C1 segment of cervical spinal cord (tissue), 14 donors: ENCODE data around the gene MS4A7.
A peak's percentile ranks its signal among the peaks of the same experiment; 100 is the strongest.

Experiments
- DNase-seq, 14 donors: peaks; one replicate each; lab custom pipeline; 2025; lab: John Stamatoyannopoulos, UW

Gene MS4A7

GRCh38 chr11:60370811-60371298 is 7.5 kb upstream of the MS4A7 start:
- DNase-seq, result no peak

DNA sequence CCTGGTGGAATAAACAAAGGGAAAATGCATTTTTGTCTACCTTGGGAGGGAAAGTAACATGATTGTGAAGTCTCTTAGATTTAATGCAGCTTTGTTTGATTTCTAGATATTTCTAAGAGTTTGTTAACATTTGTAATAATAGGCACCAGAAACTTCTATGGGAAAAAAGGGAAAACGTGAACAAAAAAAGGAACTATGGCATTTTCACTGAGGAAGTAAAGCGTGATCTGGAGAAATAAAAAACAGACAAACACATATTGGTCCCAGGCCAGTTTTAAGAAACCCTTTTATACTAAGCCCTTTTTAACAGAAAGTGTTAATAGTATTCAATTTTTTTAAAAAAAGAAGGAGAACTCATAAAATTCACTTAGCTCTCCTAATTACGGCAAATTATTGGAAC is 6.9 kb upstream of the MS4A7 start:
- DNase-seq, result no peak

- DNase-seq, result no peak
These were observed 6.5 kb upstream of the MS4A7 start for GRCh38 chr11:60371854-60372253.

DNA sequence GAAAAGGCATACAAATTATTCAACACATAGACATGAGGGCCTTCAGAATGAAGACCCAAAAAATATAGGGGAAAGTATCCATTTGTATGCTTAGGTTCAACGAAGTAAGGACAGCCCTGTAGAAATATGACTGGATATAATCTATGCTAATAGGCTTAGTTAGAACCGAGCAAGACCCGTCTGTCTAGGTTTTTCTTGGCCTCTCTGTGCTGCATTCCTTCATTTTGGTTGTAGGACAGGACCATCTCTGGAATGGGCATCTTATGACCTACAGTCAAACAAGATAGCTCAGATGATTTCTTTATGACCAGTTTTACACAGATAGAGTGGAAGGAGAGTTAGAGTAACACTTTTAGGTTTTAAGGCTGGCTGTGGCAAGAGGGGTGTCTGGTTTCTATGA is 5.6 kb upstream of the MS4A7 start:
- no peak for DNase-seq

GRCh38 chr11:60375316-60375715 is 3.0 kb upstream of the MS4A7 start:
- DNase-seq, result no peak

- DNase-seq, result no peak
These were observed 1.7 kb upstream of the MS4A7 start for GRCh38 chr11:60376601-60377000.

GRCh38 chr11:60377401-60378136 is 763 bp upstream of the MS4A7 start:
- DNase-seq, result peak in 7 of 14 donors; percentile 15 to 42 (median 20)

- DNase-seq, result peak in 1 of 14 donors; percentile 3
These were observed 11.1 kb downstream of the MS4A7 start for GRCh38 chr11:60389279-60389910.

DNA sequence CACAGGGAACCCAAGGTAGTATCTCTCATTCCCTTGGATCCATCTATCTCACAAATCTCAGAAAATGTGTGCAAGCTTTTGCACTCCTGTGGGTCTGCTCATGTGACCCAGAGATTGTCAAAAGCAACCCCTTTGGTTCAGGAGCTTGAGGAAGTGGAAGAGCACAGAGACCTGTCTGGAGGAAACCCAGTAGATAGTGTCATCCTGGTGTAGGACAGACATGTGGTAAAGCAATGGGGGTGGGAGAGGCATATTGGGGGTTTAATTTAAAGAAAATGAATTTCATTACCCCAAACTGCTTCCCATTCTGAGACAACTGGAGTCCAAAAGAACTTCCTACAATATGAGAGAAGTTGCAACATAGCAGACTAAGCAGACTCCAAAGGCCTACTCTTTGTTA is 12.1 kb downstream of the MS4A7 start:
- DNase-seq, result no peak

GRCh38 chr11:60392361-60392760 is 14.0 kb downstream of the MS4A7 start:
- DNase-seq, result no peak

DNA sequence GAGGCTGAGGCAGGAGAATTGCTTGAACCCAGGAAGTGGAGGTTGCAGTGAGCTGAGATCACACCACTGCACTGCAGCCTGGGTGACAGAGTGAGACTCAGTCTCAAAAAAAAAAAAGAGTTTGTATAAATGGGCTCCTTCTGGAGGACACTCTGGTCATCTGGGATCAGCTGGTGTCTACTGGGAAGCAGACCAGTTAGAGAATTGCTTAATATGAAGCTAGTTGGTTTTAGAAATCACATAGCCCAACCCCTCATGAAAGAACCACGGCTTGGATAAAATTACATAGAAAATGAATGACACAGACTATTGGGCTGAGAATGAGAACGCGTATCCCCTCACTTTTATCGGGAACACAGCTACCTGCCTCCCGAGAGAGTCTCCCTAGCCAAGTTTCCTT is 14.7 kb downstream of the MS4A7 start:
- DNase-seq, result no peak

DNA sequence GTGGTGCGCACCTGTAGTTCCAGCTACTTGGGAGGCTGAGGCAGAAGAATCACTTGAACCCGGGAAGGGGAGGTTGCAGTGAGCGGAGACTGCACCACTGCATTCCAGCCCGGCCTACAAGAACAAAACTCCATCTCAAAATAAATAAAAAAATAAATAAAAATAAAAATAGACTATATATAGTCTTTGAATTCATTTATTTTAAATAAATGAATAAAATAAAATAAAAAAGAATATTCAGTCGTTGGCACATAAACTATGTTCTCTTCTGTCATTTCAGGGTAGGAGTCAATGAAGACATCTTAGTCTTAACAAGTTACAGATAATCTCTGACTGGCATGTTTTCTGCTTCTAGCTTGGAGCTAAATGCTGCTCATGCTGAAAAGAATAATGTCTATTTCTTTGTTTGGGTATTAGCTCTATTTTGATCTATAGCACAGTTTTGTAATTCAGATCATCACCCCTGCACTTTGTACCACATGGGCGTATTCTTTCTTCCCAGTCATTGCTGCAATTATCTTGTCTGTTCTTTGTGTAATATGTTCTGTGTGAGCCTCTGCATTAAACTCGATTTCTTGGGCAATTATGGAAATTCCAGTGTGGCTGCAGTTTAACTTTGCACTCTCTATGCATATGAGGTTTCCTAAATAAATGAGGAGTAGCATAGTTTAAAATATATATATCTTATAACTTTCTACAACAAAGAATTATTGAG is 16.5 kb downstream of the MS4A7 start:
- DNase-seq, result no peak

DNA sequence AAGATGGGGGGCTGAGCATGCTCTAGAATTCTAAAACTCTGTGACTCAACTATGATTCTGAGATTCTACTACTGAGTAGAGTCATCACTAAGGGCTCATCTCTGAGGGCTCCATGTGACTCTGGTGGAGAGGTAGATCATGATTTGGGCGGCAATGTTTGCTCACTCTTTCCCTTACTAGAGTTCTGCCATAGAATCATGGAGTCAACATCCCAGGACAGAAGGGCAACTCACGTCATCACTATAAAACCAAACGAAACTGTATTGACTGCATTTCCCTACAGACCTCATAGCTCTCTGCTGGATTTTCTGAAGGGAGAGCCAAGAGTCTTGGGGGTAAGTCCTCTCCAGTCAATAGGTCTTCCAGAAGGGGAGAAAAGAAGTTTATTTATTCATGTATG is 18.1 kb downstream of the MS4A7 start, which contains the start of gene MS4A14:
Gene MS4A14 (plus strand): TSS at position 78 of the 400 bp plus-strand sequence. CDS start 120 bp downstream, at position 198.
- no peak for DNase-seq

GRCh38 chr11:60396799-60397198 is 18.5 kb downstream of the MS4A7 start:
- no peak for DNase-seq

DNA sequence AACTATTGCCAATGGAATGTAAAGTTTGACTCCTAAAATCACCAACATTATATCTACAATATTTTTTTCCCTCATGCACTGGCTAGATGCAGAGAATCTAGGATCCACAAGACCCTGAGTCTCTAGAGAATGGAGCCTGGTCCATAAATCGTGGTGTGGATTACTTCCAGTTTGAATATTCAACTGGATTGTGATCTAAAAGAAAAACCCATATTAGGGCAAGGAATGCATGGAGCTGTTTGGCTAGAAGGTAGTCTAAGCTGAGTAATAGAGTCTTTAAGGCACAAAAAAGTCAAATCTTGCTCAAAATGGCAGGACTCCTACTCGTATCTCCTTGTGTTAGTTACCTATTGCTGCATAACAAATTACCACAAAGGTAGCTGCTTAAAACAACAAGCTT is 41.7 kb downstream of the MS4A7 start:
- DNase-seq, result no peak

DNA sequence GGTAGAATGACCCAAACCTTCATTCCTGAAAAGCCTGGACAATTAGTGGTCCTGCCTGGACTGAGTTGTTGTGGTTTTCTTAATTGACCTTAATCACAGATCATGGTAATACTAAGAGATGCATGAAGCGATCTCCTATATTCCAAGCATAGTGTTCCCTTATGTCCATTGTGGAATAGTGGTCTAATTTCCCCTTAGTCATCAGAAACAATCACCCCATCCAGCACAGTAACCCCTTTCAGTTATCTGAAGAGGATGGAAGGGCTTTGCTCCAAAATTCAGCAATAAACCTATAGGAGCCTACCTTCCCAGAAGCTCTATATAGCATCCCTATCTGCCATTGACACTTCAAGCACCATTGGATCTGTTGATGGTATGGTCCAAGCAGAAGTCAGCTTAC is 44.3 kb downstream of the MS4A7 start:
- no peak for DNase-seq

DNA sequence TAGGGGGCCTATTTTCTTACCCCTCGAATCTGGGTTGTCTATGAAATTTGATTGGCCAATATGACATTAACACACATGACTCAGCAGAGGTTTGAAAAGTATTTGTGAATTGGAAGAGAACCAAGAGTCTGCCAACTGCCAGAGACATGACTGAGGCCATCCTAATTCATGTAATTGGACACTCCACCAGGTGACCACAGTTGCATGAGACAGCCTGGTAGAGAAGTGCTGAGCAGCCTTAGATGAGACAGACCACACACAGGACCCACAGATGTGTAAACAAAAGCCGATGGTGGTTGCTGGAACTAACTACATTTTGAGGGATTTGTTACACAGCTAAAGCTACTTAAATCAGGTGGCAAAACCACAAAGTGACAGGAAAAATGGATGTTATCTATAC is 50.2 kb downstream of the MS4A7 start:
- DNase-seq, result no peak

GRCh38 chr11:60429272-60429671 is 50.9 kb downstream of the MS4A7 start, which contains the start of gene MS4A5:
MS4A5 (plus strand) TSS chr11:60429572; CDS start chr11:60429675, 103 bp downstream.
- no peak for DNase-seq

DNA sequence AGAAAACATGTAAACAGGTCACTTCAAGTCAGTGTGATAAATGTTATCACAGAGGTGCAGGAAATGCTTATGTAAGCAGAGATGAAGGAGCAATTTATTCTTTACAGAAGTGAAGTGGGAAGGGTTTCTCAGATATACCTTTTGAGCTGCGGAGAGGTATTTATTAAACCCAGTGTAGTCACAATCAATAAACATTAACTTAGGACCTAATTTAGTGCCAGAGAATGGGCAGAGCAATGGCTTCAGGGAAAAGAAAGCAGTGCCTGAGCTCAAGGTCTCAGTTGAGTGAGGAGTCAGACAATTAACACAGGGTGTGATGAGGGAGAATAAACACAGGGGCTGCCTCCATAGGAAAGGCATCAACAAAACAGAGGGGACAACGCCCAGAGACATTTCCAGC is 52.9 kb downstream of the MS4A7 start:
- no peak for DNase-seq

DNA sequence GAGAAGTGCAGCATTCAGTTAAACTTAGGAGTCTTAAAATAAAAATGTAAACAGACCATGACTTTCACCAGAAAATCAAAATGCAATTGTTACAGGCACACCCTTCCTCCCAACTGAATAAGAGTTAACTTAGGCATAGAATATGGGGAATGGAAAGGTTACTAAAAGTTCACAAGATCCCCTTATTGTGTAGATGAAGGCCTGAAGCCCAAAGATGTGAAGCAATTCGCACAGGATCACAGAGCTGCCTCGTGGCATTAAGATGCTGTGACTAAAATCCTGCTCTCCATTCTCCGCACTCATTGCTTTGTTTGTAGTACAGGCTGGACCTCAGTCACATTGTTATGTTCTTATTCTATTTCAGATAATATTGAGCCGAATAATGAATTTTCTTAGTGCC is 55.1 kb downstream of the MS4A7 start:
- DNase-seq, result no peak
